CD14-positive monocyte (primary cell): ENCODE data around the gene ZNF648. TPM values are rescaled to one million over a fixed set of nuclear protein-coding genes. Genes with fewer than 3 reads are reported as not detected.
A peak's percentile ranks its signal among the peaks of the same experiment; 100 is the strongest.

Source experiments
- DNase-seq, 3 donors: peaks; one replicate each; pipeline ENCODE4 v3.0.0-alpha.2; 2011 to 2022
- H2AFZ ChIP-seq: 2 replicates; pipeline ENCODE4 v1.6.0; 2012; ENCODE audit warnings: mild to moderate bottlenecking, low read depth, low read length, inconsistent platforms; ENCODE audit not compliant: insufficient read depth, poor library complexity, severe bottlenecking
- H3K27ac ChIP-seq, 2 donors: 1 replicate in 1 of 2; 2 replicates in 1 of 2; pipeline ENCODE4 v1.5.1; 2012 to 2013; ENCODE audit warnings: low read length in 2 of 2, control low read depth in 1 of 2, inconsistent platforms in 1 of 2, low read depth in 1 of 2, mild to moderate bottlenecking in 1 of 2
- H3K27me3 ChIP-seq, 2 donors: one replicate each; pipeline versions ENCODE4 v1.6.0 to v1.6.1; 2011 to 2013; ENCODE audit warnings: low read length in 2 of 2; ENCODE audit not compliant: control insufficient read depth in 2 of 2, insufficient read depth in 2 of 2
- H3K36me3 ChIP-seq, 2 donors: replicated peaks in 1 of 2; 1 replicate in 1 of 2; 2 replicates in 1 of 2; pipeline versions ENCODE4 v1.5.1 to v1.6.1; 2012 to 2013; ENCODE audit warnings: low read length in 2 of 2, control low read depth in 1 of 2, inconsistent platforms in 1 of 2, mild to moderate bottlenecking in 1 of 2; ENCODE audit not compliant: insufficient read depth in 2 of 2, control insufficient read depth in 1 of 2
- H3K4me1 ChIP-seq, 2 donors: 1 replicate in 1 of 2; 2 replicates in 1 of 2; pipeline versions ENCODE4 v1.5.1 to v1.6.1; 2012 to 2013; ENCODE audit warnings: low read length in 2 of 2, control low read depth in 1 of 2, inconsistent platforms in 1 of 2, mild to moderate bottlenecking in 1 of 2, moderate library complexity in 1 of 2; ENCODE audit not compliant: insufficient read depth in 2 of 2, control insufficient read depth in 1 of 2
- H3K4me2 ChIP-seq: replicated peaks from 2 replicates; pipeline ENCODE3; 2012; ENCODE audit warnings: low read length, moderate library complexity, mild to moderate bottlenecking; ENCODE audit not compliant: poor library complexity, severe bottlenecking; ENCODE audit errors: extremely low read depth
- H3K4me3 ChIP-seq, 3 experiments: fragments of 200-600 bp in 1 of 3; sonication (generic) in 1 of 3; replicated peaks in 1 of 3; 1 replicate in 2 of 3; 2 replicates in 1 of 3; pipeline ENCODE4 v1.5.1; 2011 to 2013; ENCODE audit warnings: low read length in 3 of 3, mild to moderate bottlenecking in 3 of 3, control low read depth in 2 of 3, low read depth in 2 of 3, inconsistent platforms in 1 of 3, moderate library complexity in 1 of 3
- H3K79me2 ChIP-seq: 2 replicates; pipeline ENCODE4 v1.6.0; 2012; ENCODE audit warnings: mild to moderate bottlenecking, control low read depth, inconsistent platforms, low read length, moderate library complexity; ENCODE audit not compliant: insufficient read depth
- H3K9ac ChIP-seq: 2 replicates; pipeline ENCODE4 v1.6.0; 2017; ENCODE audit warnings: low read length, mild to moderate bottlenecking; ENCODE audit not compliant: insufficient read depth, poor library complexity, severe bottlenecking
- H3K9me3 ChIP-seq, 2 donors: replicated peaks in 1 of 2; 1 replicate in 1 of 2; 2 replicates in 1 of 2; pipeline versions ENCODE4 v1.5.1 to v1.6.1; 2012 to 2013; ENCODE audit warnings: low read length in 2 of 2, control low read depth in 1 of 2; ENCODE audit not compliant: control insufficient read depth in 1 of 2, insufficient read depth in 1 of 2
- H4K20me1 ChIP-seq: 2 replicates; pipeline ENCODE4 v1.6.0; 2012; ENCODE audit warnings: mild to moderate bottlenecking, low read length, control low read depth, moderate library complexity; ENCODE audit not compliant: insufficient read depth
- H3K27ac Mint-ChIP-seq, 7 donors: one replicate each; pipeline ENCODE4 v1.8.0; 2020; ENCODE audit warnings: mild to moderate bottlenecking in 7 of 7, mixed read lengths in 7 of 7, moderate library complexity in 6 of 7, inconsistent platforms in 2 of 7
- H3K27me3 Mint-ChIP-seq, 3 donors: one replicate each; pipeline ENCODE4 v1.8.0; 2021 to 2022; ENCODE audit warnings: low read depth in 3 of 3, mild to moderate bottlenecking in 3 of 3, mixed read lengths in 3 of 3, moderate library complexity in 3 of 3, inconsistent platforms in 1 of 3
- H3K36me3 Mint-ChIP-seq, 2 donors: one replicate each; pipeline ENCODE4 v1.8.0; 2020; ENCODE audit warnings: mixed read lengths in 2 of 2, inconsistent platforms in 1 of 2, mild to moderate bottlenecking in 1 of 2
- H3K4me1 Mint-ChIP-seq: one replicate; pipeline ENCODE4 v1.8.0; 2020; ENCODE audit warnings: mild to moderate bottlenecking, mixed read lengths
- H3K4me3 Mint-ChIP-seq, 2 donors: one replicate each; pipeline ENCODE4 v1.8.0; 2020; ENCODE audit warnings: mild to moderate bottlenecking in 2 of 2, mixed read lengths in 2 of 2, moderate library complexity in 1 of 2
- H3K9me3 Mint-ChIP-seq, 7 donors: one replicate each; pipeline ENCODE4 v1.8.0; 2020 to 2022; ENCODE audit warnings: mixed read lengths in 7 of 7, mild to moderate bottlenecking in 6 of 7, moderate library complexity in 6 of 7, inconsistent platforms in 2 of 7
- CTCF ChIP-seq: fragments of 200-600 bp; IDR thresholded peaks from one replicate; pipeline ENCODE4 v1.8.0; 2022; ENCODE audit warnings: antibody characterized with exemption, mild to moderate bottlenecking
- WGBS: methylation state at CpG from one replicate; pipeline ENCODE4 v1.1.5; 2013; ENCODE audit warnings: missing lambda C conversion rate; ENCODE audit not compliant: insufficient coverage; 5-methylcytosine and 5-hydroxymethylcytosine counted together
- intact Hi-C, 2 donors: fragments of 100-400 bp; cut with micrococcal nuclease; formaldehyde crosslinking; loops; one replicate each; pipeline versions ENCODE4 v1.15.0 to v1.15.1; 2023
- polyA plus RNA-seq, 3 donors: library from polyadenylated mRNA; depleted of rRNA in 1 of 3; unstranded in 2 of 3; stranded (reverse) in 1 of 3; fragments of 300-500 nt in 2 of 3; fragments of >200 nt in 1 of 3; fragmentation: Illumina TruSeq in 2 of 3; gene quantifications; 1 replicate in 2 of 3; 2 replicates in 1 of 3; pipeline ENCODE4 v1.2.3, GENCODE V29; 2012 to 2021

ZNF648 gene
- polyA plus RNA-seq, 3 donors, result not detected

GRCh38 chr1:182029379-182030331 lies 31.9 kb downstream of the ZNF648 start:
- H3K27me3 ChIP-seq, result no peaks in the 10 kb centered on the region
- intact Hi-C loops, result no loop called here
- under 1% methylated on average over 66 of the region's 68 CpGs for WGBS

More at GRCh38 chr1:182029379-182030331, 31.9 kb downstream of the ZNF648 start:
- peak; percentile 92 to 94 (median 94) for DNase-seq
- Mint-ChIP-seq H3K36me3 (no peaks in the 10 kb centered on the region), H3K4me1 (peaks cover 11% of the 10 kb centered on the region), H3K27me3 (peaks cover 1 to 7% (median 7%) of the 10 kb centered on the region in 3 donors), H3K27ac (peak overlapping the region; percentile 88 to 96 (median 92)), H3K4me3 (peak overlapping the region; percentile 90 to 100), H3K9me3 (no peaks in the 10 kb centered on the region)
- no peaks in the 10 kb centered on the region for H3K36me3 ChIP-seq
- no peaks in the 10 kb centered on the region for H4K20me1 ChIP-seq
- peak overlapping the region; percentile 74 to 89 (median 81) for H3K4me3 ChIP-seq
- peak overlapping the region; percentile 50 to 80 for H3K27ac ChIP-seq
- TF ChIP-seq CTCF, result peak; percentile 47
- H3K9ac ChIP-seq, result peak overlapping the region; percentile 73
- no peaks in the 10 kb centered on the region for H3K9me3 ChIP-seq
- peak overlapping the region; percentile 92 for H2AFZ ChIP-seq
- peak overlapping the region; percentile 88 for H3K4me2 ChIP-seq
- H3K79me2 ChIP-seq, result no peaks in the 10 kb centered on the region
- peaks cover 12 to 14% of the 10 kb centered on the region in 2 donors for H3K4me1 ChIP-seq
